Endothelial cell of umbilical vein (primary cell): Measurements from ENCODE around the gene PLXNC1.

Experiments
- CTCF ChIP-seq, 2 donors: IDR thresholded peaks; 1 replicate in 1 of 2; 2 replicates in 1 of 2; pipeline ENCODE4 v1.5.1; 2011; ENCODE audit warnings: low read length in 2 of 2, mild to moderate bottlenecking in 2 of 2, moderate library complexity in 2 of 2, control low read depth in 1 of 2, inconsistent platforms in 1 of 2, low read depth in 1 of 2; ENCODE audit not compliant: insufficient read depth in 1 of 2; ENCODE audit errors: extremely low read depth in 1 of 2
- EZH2 ChIP-seq: IDR thresholded peaks from 2 replicates; pipeline ENCODE4 v1.6.1; 2012; ENCODE audit warnings: borderline replicate concordance, low read depth, mild to moderate bottlenecking, moderate library complexity, low read length, inconsistent platforms; ENCODE audit not compliant: severe bottlenecking
- MAX ChIP-seq: IDR thresholded peaks from 2 replicates; pipeline ENCODE4 v1.6.1; 2011; ENCODE audit not compliant: insufficient read depth, insufficient read length

GRCh38 chr12:94261119-94261518, 112.7 kb downstream of the PLXNC1 start:
- TF ChIP-seq CTCF (IDR thresholded peaks at IDR 0.05; ENCODE audit: extremely low read depth in 1 of 2, insufficient read depth in 1 of 2, low read depth in 1 of 2, low read length in 2 of 2) = no peak
- TF ChIP-seq EZH2 = no peak
- TF ChIP-seq MAX = no peak
